GM21737 (cell line): ENCODE data around the gene MYH11.
"Not testable (repeated sequence)": the region's sequence is repeated elsewhere in the genome, so short reads cannot be mapped to it uniquely, and the experiment has no call there.

ENCODE experiments used
- ATAC-seq: cut with Tn5 transposase; IDR thresholded peaks from one replicate; pipeline ENCODE4 v1.9.1; 2021; ENCODE audit warnings: mild to moderate bottlenecking, moderate library complexity; ENCODE audit not compliant: unreplicated experiment

Gene MYH11

DNA sequence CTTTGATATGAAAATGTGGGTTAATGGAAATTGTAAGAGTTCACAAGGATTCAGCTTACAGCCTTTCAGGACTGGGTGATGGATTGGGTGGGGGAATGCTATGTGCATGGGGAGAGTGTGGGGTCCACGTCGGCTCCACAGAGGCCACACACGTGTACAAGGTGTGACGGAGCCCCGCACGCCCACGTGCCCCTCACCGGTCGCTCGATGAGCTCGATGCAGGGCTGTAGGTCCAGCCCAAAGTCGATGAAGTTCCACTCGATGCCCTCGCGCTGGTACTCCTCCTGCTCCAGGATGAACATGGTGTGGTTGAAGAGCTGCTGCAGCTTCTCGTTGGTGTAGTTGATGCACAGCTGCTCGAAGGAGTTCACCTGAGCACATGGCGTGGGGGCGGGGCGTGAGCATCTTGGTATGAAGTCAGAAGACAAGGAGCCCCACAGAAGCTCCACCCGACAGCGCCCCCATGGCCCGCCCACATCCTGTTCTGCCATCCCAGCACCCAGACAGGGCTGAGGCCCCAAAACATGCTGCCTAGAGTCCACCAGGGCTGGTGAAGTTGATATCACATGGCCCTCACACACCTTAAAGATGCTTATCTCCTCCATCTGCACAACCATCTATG is 99.1 kb downstream of the MYH11 start:
- ATAC-seq = no peak

DNA sequence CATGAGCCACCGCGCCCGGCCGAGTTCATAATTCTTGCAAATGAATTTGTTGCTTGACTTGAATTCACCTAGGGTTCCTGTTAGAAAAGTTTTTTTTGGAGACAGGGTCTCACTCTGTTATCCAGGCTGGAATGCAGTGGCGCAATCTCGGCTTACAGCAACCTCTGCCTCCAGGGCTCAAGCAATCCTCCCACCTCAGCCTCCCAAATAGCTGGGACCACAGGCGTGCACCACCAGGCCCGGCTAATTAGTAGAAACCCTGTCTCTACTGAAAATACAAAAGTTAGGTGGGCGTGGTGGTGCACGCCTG is 99.8 kb downstream of the MYH11 start:
- no peak for ATAC-seq

DNA sequence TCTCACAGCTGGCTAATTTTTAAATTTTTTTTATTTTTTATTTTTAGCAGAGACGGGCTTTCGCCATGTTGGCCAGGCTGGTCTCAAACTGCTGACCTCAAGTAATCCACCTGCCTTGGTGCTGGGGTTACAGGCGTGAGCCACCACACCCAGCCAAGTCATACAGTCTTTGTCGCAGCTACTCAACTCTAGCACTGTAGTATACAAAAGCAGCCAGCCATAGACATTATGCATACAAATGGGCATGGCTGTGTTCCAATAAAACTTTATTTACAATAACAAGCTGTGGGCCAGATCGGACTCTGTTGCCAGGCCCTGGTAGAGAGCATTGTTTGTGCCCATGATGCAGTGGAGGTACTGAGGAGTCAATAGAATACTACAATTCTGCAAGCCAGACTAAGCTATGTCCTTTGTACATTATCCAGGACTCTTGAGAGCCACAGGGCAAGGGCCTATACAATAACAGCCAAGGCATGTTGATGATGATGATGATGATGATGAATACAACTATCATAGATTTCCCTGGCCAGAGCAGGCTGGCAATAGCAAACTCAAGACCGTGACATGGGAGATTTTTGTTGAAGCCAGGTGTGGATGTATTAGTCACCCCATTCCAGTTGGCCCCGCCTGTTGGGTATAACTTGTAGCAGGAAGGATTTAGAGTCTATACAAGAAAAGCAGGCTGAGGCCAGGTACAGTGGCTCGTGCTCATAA is 101.8 kb downstream of the MYH11 start:
- ATAC-seq = no peak

DNA sequence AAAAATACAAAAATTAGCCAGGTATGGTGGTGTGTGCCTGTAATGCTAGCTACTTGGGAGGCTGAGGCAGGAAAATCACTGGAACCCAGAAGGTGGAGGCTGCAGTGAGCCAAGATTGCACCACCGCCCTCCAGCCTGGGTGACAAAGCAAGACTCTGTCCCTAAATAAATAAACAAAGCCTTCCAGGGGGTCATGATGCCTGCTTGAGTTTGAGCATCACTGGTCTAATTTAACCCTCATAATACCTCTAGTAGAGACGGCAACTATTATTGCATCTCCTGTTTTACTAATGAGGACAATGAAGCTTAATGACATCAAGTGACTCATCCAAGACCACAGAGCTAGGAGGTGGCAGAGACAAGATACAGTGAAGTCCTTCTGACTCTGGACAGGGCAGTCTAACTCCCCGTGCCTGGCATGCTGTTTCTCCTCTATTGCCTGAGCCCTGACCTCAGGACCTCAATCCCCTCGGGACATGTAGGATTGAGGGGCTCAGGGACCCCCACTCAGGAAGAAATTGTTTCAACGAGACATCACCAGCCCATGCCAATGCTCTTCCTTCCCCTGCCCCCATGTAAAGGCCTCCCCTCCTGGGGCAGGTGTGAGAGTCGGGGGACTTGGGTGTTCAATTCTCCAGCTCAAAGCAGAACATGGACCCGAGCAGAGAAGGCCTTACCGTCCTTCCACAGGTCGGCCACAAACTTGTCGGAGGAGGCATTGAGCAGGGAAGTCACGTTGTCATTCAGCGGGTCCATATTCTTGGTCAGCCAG is 103.9 kb downstream of the MYH11 start:
- no peak for ATAC-seq

DNA sequence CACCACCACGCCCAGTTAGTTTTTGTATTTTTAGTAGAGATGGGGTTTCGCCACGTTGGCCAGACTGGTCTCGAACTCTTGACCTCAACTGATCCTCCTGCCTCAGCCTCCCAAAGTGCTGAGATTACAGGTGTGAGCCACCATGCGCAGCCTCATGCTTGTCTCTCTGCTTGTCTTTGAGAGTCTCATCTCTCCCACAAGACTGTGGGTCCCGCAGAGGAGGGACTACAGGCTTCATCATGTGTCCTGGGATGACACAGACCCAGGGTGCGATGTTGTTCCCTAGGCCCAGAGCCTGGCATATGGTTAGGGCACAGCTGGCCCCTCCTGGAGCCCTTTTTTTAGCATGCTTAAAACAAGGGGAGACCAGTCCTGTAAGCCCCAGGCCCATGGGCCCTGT is 104.9 kb downstream of the MYH11 start:
- no peak for ATAC-seq

DNA sequence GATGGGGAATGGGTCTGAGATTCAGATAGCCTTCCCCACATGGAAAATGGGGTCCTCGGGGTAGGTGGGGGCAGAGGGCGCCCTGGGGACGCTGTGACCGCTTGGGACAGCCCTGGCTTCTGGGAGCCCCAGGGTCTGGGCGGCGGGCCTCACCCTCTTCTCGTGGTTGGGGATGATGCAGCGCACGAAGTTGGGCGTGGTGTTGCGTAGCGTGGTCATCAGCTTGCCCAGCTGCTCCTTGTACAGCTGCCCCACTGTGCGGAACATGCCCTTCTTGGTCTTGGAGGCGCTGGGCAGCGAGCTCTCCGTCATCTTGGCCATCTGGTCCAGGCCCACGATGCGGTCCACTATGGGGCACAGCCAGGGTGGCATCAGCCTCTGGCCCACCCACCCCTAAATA is 106.8 kb downstream of the MYH11 start:
- ATAC-seq = no peak

DNA sequence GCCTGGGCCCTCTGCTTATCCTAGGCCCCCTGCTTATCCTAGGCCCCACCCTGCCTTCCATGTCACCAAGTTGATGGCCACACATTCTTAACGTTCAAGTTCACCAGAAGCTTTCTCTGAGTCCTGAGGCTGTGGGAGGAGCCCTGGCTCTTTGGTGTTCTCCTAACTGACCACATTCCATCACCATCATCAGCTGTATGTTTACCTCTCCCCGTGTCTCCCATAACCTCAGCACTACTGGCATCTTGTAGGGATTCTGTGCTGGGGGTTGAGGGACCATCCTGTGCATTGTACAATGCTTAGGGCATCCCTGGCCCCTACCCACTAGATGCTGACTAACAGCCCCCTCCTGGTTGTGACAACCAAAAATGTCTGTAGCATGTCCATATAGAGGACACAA is 107.5 kb downstream of the MYH11 start:
- ATAC-seq = no peak

DNA sequence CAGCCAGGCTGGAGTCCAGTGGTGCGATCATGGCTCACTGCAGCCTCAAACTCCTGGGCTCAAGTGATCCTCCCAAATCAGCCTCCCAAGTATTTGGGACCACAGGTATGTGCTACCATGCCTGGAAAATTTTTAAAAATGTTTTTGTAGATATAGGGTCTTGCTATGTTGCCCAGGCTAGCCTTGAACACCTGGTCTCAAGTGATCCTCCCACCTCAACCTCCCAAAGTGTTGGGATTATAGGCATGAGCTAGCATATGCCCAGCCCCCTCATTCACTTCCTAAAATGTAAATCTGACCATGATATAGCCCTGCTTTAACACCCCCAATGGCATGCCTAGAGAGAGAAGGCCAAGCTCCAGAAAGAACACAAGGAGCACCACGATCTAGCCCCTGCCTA is 108.2 kb downstream of the MYH11 start:
- no peak for ATAC-seq

DNA sequence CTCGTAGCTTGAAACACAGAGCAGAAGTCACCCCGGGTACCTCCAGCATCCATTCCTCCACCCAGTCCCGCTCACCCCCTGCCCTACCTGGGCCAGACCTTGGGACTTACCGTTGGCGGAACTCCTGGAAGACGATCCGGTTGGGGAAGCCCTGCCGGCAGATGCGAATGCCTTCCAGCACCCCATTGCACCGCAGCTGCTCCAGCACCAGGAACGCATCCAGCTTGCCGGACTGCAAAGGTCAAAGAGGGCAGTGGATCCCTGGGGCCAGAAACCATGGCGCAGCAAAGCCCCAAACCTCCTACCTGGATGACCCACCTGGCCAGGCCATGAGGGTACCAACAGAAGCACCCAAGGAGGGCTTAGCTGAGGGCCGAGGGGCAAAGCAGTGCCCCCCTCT is 108.9 kb downstream of the MYH11 start:
- no peak for ATAC-seq

DNA sequence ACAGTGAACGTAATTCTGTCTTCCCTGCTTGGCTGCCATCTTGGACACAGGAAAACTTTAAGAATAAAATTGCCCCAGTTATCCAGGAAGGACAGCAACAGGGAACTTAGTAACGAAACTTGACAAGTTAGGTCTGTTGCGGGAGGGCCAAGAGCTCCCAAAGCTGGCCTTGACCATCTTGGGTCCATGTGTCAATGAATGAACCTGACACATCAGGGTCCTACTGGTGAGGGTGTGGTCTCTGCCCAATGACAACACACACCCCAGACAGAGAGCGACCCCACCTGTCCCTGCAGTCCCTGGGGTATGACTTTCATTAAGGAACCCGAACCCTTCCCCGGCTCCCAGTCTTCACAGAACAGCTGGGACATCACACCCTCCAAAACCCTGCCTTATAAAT is 110.5 kb downstream of the MYH11 start:
- ATAC-seq = no peak

DNA sequence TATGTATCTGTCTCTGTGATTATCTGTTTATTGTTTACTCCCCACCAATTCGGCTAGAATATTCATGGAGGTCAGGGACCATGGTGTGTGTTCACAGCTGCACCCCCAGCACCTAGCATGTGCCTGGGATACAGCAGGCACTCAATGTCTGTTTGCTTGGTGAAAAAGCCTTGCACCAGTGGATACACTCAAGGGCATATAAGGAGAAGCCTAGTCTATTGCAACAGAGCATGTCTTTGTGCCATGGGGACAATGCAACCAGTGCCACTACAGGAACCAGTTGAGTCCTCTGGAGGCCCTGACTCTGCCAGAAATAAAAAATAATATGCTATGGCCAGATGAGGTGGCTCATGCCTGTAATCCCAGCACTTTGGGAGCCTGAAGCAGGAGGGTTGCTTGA is 113.2 kb downstream of the MYH11 start:
- ATAC-seq = no peak

DNA sequence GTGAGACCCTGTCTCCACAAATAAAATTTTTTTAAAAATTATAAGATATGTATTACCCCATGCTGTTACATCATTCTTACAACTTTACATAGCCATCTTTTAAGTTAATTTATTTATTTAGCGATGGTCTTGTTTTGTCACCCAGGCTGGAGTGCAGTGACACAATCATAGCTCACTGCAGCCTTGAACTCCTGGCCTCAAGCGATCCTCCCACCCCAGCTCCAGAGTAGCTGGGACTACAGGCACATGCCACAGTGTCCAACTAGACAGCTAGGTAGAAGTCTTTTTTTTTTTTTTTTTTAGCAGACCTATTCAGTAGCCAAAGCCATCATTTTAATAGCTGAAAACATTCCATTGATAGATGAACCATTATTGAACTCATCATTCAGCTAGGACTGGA is 114.1 kb downstream of the MYH11 start:
- no peak for ATAC-seq

DNA sequence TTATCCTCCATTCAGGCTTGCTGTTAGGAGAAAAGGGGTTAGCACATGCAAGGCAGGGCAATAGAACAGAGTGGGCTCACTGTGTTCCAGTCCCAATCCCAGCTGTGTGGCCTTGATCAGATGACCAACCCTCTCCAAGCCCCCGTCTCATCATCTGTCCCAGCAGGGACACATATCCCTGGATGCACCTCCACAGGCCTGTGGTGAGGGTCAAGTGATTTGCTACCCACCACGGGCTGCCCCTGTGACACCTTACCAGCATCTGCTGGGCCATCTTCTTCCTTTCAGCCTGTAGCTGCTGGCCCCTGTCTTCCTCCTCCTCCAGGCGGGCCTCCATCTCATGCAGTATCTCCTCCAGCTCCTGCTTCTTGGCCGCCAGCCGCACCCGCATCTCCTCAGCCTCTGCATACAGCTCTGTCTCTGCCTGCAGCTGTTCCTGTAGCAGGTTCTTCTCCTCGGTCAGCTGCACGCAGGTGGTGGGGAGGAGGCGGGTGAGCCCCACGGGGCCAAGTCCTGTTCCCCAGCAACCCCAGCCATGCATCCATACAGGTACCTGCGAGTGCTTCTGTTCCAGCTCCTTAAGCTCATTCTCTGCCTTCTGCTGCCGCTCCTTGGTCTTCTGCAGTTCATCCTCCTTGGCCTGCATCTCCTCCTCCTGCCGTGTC is 115.5 kb downstream of the MYH11 start:
- ATAC-seq = no peak

DNA sequence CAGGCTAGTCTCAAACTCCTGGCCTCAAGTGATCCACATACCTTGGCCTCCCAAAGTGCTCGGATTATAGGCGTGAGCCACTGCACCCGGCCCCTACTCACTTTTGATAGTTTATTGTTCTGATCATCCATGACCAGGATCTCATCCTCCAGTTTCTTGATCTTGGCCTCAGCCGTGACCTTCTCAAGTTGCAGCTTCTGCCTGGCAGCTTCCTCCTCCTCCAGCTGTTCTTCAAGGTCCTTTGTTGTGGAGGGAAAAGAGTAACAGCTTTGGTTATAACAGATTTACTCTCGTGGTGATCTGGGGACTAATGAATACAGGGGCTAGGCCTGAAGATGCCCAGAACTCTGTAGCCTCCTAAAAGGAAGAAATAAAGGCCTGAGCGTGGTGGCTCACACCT is 116.9 kb downstream of the MYH11 start:
- no peak for ATAC-seq

DNA sequence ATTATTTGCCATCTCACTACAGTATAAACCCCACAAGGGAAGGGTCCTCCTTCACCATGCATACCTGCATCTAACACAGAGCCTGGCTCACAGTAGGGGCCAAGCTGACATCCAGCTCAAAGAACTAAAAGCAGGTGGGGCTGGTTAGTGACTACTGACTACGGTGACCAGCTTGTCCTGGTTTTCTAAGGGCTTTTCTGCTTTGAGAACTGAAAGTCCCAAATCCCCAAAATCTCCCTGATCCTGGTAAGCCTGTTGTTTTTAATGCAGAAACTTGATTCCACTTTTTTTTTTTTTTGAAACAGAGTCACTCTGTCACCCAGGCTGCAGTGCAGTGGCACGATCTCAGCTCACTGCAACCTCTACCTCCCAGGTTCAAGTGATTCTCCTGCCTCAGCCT is 117.4 kb downstream of the MYH11 start:
- no peak for ATAC-seq

DNA sequence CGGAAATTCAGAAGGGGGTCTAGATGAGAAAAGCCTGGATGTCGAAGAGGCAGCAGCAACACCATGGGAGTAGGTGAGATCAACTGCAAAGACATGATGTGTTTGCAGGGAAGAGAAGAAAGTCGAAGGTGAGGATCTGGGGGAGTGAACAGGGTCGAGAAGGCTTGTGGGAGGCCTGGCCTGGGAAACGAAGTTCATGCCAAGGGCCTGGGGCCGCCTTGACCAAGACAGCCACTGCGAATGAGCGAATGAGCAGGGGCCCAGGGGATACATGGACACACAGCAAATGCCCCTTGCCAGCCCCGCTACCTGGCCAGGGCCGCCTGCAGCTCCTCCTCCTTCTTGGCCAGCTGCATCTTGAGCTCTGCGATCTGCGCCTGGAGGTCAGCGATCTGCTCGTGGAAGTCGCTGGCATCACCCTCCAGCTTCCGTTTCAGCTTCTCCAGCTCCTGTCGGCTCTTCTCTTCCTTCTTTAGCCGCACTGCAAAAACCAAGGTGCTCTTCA is 119.6 kb downstream of the MYH11 start:
- ATAC-seq = no peak

DNA sequence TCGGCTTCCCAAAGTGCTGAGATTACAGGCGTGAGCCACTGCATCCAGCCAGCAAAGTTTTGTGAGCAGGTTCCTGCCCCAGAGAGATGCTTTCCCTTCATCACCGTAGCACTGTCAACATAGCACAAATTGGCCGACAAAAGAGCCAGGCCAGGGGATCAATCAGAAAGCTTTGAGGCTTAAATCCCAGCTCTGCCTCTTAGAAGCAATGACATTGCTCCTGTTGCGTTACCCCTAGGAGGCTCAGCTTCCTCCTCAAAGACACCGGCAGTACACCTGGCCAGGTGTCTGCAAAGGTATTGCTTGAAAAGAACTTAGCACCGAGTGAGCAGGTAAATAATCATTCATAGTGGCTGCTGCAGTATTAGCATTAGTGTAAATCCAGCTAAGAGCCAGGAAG is 120.3 kb downstream of the MYH11 start:
- ATAC-seq = no peak

DNA sequence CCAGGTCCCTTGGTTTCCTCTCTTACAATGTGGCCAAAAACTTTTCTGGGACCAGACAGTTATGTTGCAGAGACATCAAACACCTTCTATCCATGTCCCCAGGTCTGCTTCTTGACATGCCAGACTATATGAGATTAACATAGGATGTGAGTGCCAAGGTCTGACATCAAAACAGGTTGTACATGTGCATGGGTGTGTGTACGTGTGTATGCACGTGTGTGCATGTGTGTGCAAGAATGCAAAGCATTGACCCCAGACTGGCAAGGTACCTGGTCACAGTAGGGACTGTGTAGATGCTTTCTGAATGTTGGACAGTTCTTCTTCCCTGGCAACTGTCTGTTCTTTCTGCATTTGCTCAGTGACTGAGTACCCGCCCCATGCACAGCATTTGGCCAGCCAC is 121.2 kb downstream of the MYH11 start:
- ATAC-seq = no peak

DNA sequence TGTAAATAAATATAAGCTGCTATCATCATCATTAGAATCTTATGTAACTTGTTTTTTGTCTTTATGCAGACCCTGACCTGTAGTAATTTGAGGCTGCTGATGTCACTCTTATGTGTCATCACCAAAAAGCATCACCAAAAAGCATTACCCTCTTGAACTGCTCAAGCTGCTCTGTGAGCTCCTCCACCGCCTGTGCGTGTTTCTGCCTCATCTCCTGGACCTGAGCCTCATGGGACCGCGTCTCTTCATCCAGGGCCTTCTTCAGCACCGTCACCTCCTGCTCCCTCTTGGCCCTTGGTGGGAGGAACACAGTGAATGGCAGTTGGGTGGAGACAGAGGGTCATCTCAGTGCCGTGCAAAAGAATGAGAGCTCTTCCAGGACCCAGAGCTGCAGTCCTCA is 124.4 kb downstream of the MYH11 start:
- no peak for ATAC-seq

DNA sequence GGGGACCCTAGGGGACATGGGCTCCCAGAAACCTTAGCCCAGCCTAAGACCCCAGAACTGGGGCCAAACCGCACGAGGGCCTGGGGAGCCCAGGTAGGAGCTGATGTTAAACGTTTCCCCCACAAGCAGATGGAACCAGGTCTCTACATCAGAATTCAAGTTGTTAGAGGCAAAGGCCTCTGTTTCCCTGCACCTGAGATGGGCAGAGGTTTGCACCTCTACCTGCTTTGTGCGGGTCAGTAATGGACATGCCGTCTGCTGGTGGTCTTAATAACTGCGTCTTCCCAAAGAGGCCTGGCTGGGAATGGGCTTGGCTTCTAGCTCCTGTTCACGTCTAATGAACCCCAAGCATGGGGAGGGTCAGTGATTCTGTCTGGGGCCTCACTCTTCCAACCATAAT is 127.7 kb downstream of the MYH11 start:
- no peak for ATAC-seq

DNA sequence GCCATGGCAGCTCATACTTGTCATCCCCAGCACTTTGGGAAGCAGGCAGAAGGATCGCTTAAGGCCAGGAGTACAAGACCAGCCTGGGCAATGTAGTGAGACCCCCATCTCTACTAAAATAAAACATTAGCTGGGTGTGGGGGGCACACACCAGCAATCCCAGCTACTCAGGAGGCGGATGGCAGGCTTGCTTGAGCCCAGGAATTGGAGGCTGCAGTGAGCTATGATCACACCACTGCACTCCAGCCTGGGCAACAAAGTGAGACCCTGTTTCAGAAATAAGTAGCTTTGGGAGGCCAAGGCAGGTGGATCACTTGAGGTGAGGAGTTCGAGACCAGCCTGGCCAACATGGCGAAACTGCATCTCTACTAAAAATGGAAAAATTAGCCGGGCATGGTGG is 129.1 kb downstream of the MYH11 start:
- not testable (repeated sequence) for ATAC-seq

DNA sequence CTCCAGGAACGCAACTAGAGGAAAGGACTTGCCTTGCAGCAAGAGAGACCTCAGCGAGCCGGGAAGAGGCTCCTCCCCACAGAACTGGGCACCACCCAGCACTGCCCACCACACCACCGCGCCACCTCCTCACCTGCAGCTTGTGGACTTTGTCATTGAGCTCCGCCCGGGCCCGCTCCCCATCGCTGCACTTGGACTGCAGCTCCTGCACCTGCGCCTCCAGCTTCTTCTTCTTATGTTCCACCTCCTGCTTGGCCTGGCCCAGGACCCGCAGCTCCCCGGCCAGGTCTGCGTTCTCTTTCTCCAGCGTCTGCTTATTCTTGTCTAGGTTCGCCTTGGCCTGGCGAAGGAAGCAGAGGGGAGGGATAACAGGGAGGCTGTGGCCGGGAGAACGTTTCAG is 130.1 kb downstream of the MYH11 start:
- ATAC-seq = no peak
